ENCODE measurements around the gene MAN1C1. TPM values are rescaled to one million over a fixed set of nuclear protein-coding genes. Genes with fewer than 3 reads are reported as not detected.

The MAN1C1 gene
- total RNA-seq, 1 experiment from 2014 or later = 1.2 TPM

GRCh38 chr1:25576459-25577133 lies 40.0 kb upstream of the MAN1C1 start:
- Histone ChIP-seq H3K4me2 (ENCODE audit: low read length) (no peak overlapping the region), H3K9ac (ENCODE audit: low read length) (no peak overlapping the region), H3K9me3 (ENCODE audit: control insufficient read depth in 1 of 2, insufficient read depth in 1 of 2, low read depth in 1 of 2, low read length in 2 of 2) (no peaks in the 10 kb centered on the region), H3K9me2 (ENCODE audit: insufficient read depth) (no peaks in the 10 kb centered on the region), H3K36me3 (ENCODE audit: control insufficient read depth in 1 of 2, insufficient read depth in 2 of 2, low read length in 2 of 2) (no peaks in the 10 kb centered on the region), H4K20me1 (ENCODE audit: insufficient read depth) (no peaks in the 10 kb centered on the region), H3K4me3 (replicated peaks in 1 of 2; ENCODE audit: low read depth in 1 of 2, low read length in 2 of 2) (no peak overlapping the region), H3K27me3 (ENCODE audit: insufficient read depth, low read length) (no peaks in the 10 kb centered on the region), H3K27ac (ENCODE audit: low read depth, low read length) (no peak overlapping the region), H2AFZ (ENCODE audit: low read depth, low read length, poor library complexity, severe bottlenecking) (no peak overlapping the region), H3K79me2 (ENCODE audit: insufficient read depth, low read length) (no peaks in the 10 kb centered on the region), H3K4me1 (ENCODE audit: control insufficient read depth in 1 of 2, insufficient read depth in 2 of 2, low read length in 2 of 2) (peaks cover 0 to 23% of the 10 kb centered on the region in 2 experiments; a peak in 2 of 4 replicates)
- intact Hi-C loops (cut with micrococcal nuclease) = no loop called here
- RAD21 ChIA-PET (ENCODE audit: low non-redundant PET in 1 of 2, low total read pairs in 2 of 2, uncharacterized antibody in 2 of 2, unreplicated experiment in 2 of 2) = no interaction called here
- BruUV-seq (replicated peaks) = no TSS peak
- POLR2A ChIA-PET = no interaction called here
- CTCF ChIA-PET = no interaction called here
- DNase-seq (ENCODE audit: low read depth, low spot score) (no peak), ATAC-seq (no peak)
- TF ChIP-seq JUND (IDR thresholded peaks at IDR 0.05) (no peak), POLR2AphosphoS5 (IDR thresholded peaks at IDR 0.05; ENCODE audit: low read depth, low read length) (no peak), YY1 (IDR thresholded peaks at IDR 0.05; ENCODE audit: extremely low read depth, insufficient replicate concordance, low read depth, low read length) (no peak)

DNA sequence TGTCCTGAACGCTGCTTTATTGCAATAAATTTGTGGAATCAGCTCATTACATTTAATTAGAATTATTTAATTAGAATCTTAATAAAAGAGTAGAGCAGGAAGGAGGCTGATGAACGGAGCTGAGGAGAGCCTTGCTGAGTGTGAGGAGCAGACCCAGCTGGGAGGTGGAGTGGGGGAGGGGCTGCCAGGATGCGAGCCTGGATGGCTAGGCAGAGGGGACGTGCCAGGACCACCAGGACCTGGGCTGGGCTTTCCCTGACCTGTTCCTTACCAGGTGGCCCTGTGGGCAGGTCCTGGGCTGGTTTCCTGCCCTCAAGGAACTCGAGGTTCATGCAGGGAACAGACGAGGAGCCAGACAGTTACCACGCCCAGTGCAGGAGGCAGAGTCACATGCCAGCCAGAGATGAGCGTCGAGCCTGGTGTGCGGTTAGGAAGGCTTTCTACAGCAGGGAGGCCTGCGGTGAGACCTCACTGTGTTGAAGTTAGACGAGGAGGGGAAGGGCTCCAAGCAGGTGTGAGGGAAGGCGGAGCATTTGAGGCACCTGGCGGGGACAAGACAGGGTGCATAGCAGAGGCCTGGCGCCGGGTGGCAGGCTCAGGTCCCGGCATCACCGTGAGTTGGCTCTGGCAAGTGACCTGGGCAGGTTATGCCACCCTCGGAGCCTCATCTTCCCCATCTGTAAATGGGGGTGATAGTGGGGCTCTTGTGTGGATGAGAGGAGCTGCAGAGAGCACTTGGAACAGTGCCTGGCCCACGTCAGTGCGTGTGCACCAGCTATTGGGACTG lies 39.3 kb upstream of the MAN1C1 start:
- H3K4me2 ChIP-seq (ENCODE audit: low read length) = no peak overlapping the region
- H3K9me3 ChIP-seq (ENCODE audit: control insufficient read depth in 1 of 2, insufficient read depth in 1 of 2, low read depth in 1 of 2, low read length in 2 of 2) = no peaks in the 10 kb centered on the region
- H2AFZ ChIP-seq (ENCODE audit: low read depth, low read length, poor library complexity, severe bottlenecking) = no peak overlapping the region
- intact Hi-C loops (cut with micrococcal nuclease) = no loop called here
- H3K4me3 ChIP-seq (replicated peaks in 1 of 2; ENCODE audit: low read depth in 1 of 2, low read length in 2 of 2) = no peak overlapping the region
- no peaks in the 10 kb centered on the region for H4K20me1 ChIP-seq (ENCODE audit: insufficient read depth)
- H3K27ac ChIP-seq (ENCODE audit: low read depth, low read length) = no peak overlapping the region
- H3K9ac ChIP-seq (ENCODE audit: low read length) = no peak overlapping the region
- DNase-seq (ENCODE audit: low read depth, low spot score) (no peak), ATAC-seq (no peak)
- H3K36me3 ChIP-seq (ENCODE audit: control insufficient read depth in 1 of 2, insufficient read depth in 2 of 2, low read length in 2 of 2) = no peaks in the 10 kb centered on the region
- CTCF ChIA-PET = no interaction called here
- peaks cover 0 to 19% of the 10 kb centered on the region in 2 experiments; a peak in 2 of 4 replicates for H3K4me1 ChIP-seq (ENCODE audit: control insufficient read depth in 1 of 2, insufficient read depth in 2 of 2, low read length in 2 of 2)
- TF ChIP-seq YY1 (IDR thresholded peaks at IDR 0.05; ENCODE audit: extremely low read depth, insufficient replicate concordance, low read depth, low read length) (no peak), EZH2 (IDR thresholded peaks at IDR 0.05) (no peak), ZNF274 (IDR thresholded peaks at IDR 0.05; ENCODE audit: low read depth, low read length) (no peak), SIN3A (IDR thresholded peaks at IDR 0.05; ENCODE audit: low read depth) (no peak), ELF1 (IDR thresholded peaks at IDR 0.05; ENCODE audit: borderline replicate concordance, low read depth) (no peak), EGR1 (IDR thresholded peaks at IDR 0.05; ENCODE audit: low read depth) (no peak)
- RAD21 ChIA-PET (ENCODE audit: low non-redundant PET in 1 of 2, low total read pairs in 2 of 2, uncharacterized antibody in 2 of 2, unreplicated experiment in 2 of 2) = no interaction called here
- no peaks in the 10 kb centered on the region for H3K79me2 ChIP-seq (ENCODE audit: insufficient read depth, low read length)
- no peaks in the 10 kb centered on the region for H3K27me3 ChIP-seq (ENCODE audit: insufficient read depth, low read length)
- POLR2A ChIA-PET = no interaction called here
- BruUV-seq (replicated peaks) = no TSS peak
- no peaks in the 10 kb centered on the region for H3K9me2 ChIP-seq (ENCODE audit: insufficient read depth)

All from HCT116 (cell line).